Measurements from ENCODE around the gene USP2. TPM values are rescaled to one million over a fixed set of nuclear protein-coding genes. Genes with fewer than 3 reads are reported as not detected.

The USP2 gene
- total RNA-seq, 4 donors from 2014 or later: 0.19 to 8.7 (median 1.0) TPM

DNA sequence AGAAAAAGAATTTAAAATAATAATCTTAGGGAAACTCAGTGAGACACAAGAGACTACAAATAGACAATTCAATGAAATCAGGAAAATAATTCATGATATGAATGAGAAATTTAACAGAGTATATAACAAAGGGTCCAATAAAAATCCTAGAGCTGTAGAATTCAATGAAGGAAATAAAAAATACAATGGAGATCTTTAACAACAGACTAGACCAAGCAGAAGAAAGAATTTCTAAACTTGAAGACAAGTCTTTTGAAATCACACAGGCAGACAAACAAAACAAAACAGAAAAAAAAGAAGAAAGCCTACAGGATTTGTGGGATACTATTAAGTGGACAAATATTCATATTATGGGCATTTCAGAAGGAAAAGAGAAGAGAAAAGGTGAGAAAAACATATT lies 16.2 kb upstream of the USP2 start:
- TF ChIP-seq, protein P1, sequence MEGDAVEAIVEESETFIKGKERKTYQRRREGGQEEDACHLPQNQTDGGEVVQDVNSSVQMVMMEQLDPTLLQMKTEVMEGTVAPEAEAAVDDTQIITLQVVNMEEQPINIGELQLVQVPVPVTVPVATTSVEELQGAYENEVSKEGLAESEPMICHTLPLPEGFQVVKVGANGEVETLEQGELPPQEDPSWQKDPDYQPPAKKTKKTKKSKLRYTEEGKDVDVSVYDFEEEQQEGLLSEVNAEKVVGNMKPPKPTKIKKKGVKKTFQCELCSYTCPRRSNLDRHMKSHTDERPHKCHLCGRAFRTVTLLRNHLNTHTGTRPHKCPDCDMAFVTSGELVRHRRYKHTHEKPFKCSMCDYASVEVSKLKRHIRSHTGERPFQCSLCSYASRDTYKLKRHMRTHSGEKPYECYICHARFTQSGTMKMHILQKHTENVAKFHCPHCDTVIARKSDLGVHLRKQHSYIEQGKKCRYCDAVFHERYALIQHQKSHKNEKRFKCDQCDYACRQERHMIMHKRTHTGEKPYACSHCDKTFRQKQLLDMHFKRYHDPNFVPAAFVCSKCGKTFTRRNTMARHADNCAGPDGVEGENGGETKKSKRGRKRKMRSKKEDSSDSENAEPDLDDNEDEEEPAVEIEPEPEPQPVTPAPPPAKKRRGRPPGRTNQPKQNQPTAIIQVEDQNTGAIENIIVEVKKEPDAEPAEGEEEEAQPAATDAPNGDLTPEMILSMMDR (IDR thresholded peaks at IDR 0.05; ENCODE audit: low read depth): no peak

DNA sequence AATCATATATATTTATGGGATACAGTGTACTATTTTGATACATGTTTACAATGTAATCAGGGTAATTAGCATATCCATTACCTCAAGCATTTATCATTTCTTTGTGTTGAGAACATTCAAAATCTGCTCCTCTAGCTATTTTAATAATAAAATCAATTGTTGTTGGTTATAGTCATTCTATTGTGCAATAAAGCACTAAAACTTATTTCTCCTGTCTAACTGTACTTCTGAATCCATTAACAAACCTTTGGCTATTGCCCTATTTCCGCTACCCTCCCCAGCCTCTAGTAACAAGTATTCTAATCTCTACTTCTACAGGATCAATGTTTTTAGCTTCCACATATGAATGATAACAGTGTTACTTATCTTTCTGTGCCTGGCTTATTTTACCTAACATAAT lies 15.3 kb upstream of the USP2 start:
- TF ChIP-seq, protein P1 (IDR thresholded peaks at IDR 0.05; ENCODE audit: low read depth): no peak

DNA sequence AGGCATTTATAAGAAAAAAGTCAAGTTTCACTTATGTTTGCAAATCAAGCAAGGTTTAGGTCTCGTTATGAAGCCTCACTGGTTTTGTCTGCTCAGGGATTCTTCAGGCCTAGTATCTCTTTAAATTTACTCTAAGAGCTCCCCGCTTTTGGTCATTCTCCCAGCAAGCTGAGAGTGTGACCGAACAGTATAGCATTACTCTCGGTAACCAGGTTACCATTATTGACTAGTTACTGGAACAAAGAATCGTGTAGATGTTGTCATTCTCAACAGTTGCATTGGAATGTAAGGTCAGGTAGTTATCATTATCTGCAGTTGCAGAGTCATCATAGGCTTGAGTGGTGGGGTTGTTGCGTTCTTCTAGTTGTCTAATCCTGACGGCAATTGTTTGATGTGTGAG lies 9.8 kb upstream of the USP2 start:
- TF ChIP-seq, protein P1 (IDR thresholded peaks at IDR 0.05; ENCODE audit: low read depth): no peak

DNA sequence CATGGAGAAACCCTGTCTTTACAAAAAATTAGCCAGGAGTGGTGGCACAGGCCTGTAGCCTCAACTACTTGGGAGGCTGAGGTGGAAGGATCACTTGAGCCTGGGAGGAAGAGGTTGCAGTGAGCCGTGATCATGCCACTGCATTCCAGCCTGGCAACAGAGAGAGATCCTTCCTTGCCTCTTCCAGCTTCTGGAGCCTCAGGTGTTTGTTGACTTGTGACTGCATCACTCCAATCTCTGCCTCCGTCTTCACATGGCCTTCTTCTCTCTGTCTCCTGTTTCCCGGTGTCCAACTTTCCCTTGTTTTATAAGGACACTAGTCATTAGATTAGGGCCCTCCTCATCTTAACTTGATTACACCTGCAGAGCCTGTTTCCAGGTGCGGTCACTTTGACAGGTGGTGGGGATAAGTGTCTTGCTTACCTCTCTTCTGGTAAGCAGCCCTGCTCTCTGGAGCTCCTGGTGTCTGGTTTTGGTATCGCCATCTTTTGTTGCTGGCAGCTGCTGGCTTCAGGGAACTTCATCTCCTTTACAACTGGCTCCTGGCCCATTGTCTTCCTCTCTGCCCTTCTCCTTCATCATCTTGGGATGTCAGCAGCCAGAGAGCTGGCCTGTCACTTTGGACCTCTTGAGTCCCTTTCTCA lies 8.2 kb upstream of the USP2 start:
- TF ChIP-seq, protein P1 (IDR thresholded peaks at IDR 0.05; ENCODE audit: low read depth): no peak

DNA sequence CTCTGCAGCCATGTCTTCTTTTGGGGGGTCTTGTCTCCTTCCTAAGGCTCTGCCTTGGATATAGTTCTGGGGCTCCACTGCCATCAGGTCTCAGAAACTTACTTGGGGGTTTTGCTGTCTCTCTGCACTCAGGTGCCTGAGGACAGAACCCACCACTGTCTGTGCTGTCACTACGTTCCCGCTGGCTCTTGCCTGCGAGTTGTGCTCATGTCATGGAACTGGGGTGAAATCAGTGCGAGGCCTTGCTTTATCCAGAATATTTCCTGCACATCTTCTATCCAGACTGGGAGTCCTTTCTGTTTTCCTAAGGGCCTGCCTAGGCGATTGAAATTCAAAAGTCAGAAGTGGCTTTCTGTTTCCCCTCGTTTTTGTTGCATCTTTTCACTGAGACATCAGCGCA lies 6.6 kb upstream of the USP2 start:
- TF ChIP-seq, protein P1 (IDR thresholded peaks at IDR 0.05; ENCODE audit: low read depth): no peak

DNA sequence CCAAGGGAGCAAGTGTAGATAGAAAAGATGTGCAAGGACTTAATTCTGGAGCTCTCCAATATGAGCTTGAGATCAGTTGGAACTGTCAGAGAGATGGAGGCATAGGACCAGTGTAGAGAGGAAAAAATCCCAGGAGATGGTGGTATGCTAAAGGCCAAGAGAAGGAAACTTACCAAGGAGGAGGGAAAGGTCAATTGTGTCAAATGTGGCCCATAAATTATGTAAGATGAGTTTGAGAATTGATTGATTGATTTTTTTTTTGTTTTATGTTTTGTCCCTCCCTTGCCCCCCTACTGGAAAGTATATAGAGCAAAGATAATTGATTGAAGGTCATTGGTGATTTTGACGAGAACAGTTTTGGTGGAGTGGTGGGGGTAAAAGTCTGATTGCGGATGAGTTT lies 2.8 kb upstream of the USP2 start:
- TF ChIP-seq, protein P1 (IDR thresholded peaks at IDR 0.05; ENCODE audit: low read depth): no peak

DNA sequence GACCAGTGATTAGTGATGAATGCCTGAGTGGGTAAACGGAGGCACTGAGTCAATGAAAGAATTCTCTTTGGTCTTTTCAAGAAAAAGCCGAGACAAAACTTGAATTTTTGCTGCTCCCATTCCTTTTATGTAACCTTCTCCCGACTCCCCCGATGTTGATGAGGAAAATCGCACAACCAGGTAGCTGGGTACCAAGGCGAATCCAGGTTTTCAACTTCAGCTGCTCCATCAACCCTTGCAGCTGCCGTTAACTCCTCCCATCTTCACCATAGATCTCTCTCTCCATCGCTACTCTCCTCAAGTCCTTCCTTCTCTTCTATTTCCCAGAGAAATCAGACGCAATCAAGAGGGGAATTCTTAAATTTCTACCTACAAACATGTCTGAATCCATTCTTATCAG lies 611 bp upstream of the USP2 start:
- TF ChIP-seq, protein P1 (IDR thresholded peaks at IDR 0.05; ENCODE audit: low read depth): no peak

Measured in subcutaneous adipose tissue (tissue), 4 donors.